SK-N-SH treated with all-trans-retinoic acid at 6 μM for 48 hours (cell line): ENCODE measurements around the gene IL36A.
A peak's percentile ranks its signal among the peaks of the same experiment; 100 is the strongest.

Experiments used
- ATAC-seq: fragments of 200-7000 bp; cut with Tn5 transposase; 3 replicates; pipeline ENCODE4 v1.9.1; 2020; ENCODE audit warnings: mild to moderate bottlenecking, moderate library complexity
- CSDC2 ChIP-seq: fragments of 250-450 bp; sonication (Bioruptor Pico); IDR thresholded peaks from 2 replicates; pipeline ENCODE4 v1.5.0; 2020; ENCODE audit warnings: mild to moderate bottlenecking, moderate library complexity
- ISL1 ChIP-seq: fragments of 250-450 bp; sonication (Bioruptor Pico); IDR thresholded peaks from 2 replicates; pipeline ENCODE4 v2.1.2; 2022; ENCODE audit warnings: mild to moderate bottlenecking, moderate library complexity
- OSR1 ChIP-seq: fragments of 250-450 bp; sonication (Bioruptor Pico); IDR thresholded peaks from 2 replicates; pipeline ENCODE4 v1.8.0; 2022; ENCODE audit warnings: moderate library complexity, mild to moderate bottlenecking, inconsistent platforms
- SNAI2 ChIP-seq: fragments of 250-450 bp; sonication (Bioruptor Pico); IDR thresholded peaks from 2 replicates; pipeline ENCODE4 v1.5.0; 2020; ENCODE audit warnings: mild to moderate bottlenecking, moderate library complexity
- TCF4 ChIP-seq: fragments of 250-450 bp; sonication (Bioruptor Pico); IDR thresholded peaks from 2 replicates; pipeline ENCODE4 v1.8.0; 2021; ENCODE audit warnings: mild to moderate bottlenecking, moderate library complexity, borderline replicate concordance
- TOX ChIP-seq: fragments of 250-450 bp; sonication (Bioruptor Pico); IDR thresholded peaks from 2 replicates; pipeline ENCODE4 v1.8.0; 2021; ENCODE audit warnings: mild to moderate bottlenecking, moderate library complexity, borderline replicate concordance
- ZFP3 ChIP-seq: fragments of 250-450 bp; sonication (Bioruptor Pico); IDR thresholded peaks from 2 replicates; pipeline ENCODE4 v1.5.0; 2020; ENCODE audit warnings: mild to moderate bottlenecking, moderate library complexity
- ZFP30 ChIP-seq: fragments of 450-650 bp; formaldehyde crosslinking; IDR thresholded peaks from 2 replicates; pipeline ENCODE4 v1.5.0; 2022; ENCODE audit warnings: mild to moderate bottlenecking, moderate library complexity
- ZNF565 ChIP-seq: fragments of 450-650 bp; formaldehyde crosslinking; conservative IDR thresholded peaks from 2 replicates; pipeline ENCODE4 v1.5.0; 2020; ENCODE audit warnings: low read depth, mild to moderate bottlenecking, moderate library complexity
- ZNF70 ChIP-seq: fragments of 450-650 bp; formaldehyde crosslinking; IDR thresholded peaks from 2 replicates; pipeline ENCODE4 v1.5.0; 2020; ENCODE audit warnings: mild to moderate bottlenecking, moderate library complexity
- ZNF8 ChIP-seq: fragments of 450-650 bp; formaldehyde crosslinking; IDR thresholded peaks from 2 replicates; pipeline ENCODE4 v1.5.0; 2020; ENCODE audit warnings: mild to moderate bottlenecking, moderate library complexity
- TF ChIP-seq, protein P1 (sequence below): fragments of 250-450 bp; sonication (Bioruptor Pico); IDR thresholded peaks from 2 replicates; pipeline ENCODE4 v1.5.0; 2020; ENCODE audit warnings: mild to moderate bottlenecking, moderate library complexity
- TF ChIP-seq, protein P2 (sequence below): fragments of 250-450 bp; sonication (Bioruptor Pico); IDR thresholded peaks from 2 replicates; pipeline ENCODE4 v1.5.1; 2020; ENCODE audit warnings: low read depth, mild to moderate bottlenecking, moderate library complexity
- TF ChIP-seq, protein P3 (sequence below): fragments of 250-450 bp; sonication (Bioruptor Pico); IDR thresholded peaks from 2 replicates; pipeline ENCODE4 v1.8.0; 2021; ENCODE audit warnings: low read depth, mild to moderate bottlenecking, moderate library complexity, borderline replicate concordance
- TF ChIP-seq, protein P4 (sequence below): fragments of 250-450 bp; sonication (Bioruptor Pico); IDR thresholded peaks from 2 replicates; pipeline ENCODE4 v1.5.1; 2021; ENCODE audit warnings: mild to moderate bottlenecking, moderate library complexity

Gene IL36A

DNA sequence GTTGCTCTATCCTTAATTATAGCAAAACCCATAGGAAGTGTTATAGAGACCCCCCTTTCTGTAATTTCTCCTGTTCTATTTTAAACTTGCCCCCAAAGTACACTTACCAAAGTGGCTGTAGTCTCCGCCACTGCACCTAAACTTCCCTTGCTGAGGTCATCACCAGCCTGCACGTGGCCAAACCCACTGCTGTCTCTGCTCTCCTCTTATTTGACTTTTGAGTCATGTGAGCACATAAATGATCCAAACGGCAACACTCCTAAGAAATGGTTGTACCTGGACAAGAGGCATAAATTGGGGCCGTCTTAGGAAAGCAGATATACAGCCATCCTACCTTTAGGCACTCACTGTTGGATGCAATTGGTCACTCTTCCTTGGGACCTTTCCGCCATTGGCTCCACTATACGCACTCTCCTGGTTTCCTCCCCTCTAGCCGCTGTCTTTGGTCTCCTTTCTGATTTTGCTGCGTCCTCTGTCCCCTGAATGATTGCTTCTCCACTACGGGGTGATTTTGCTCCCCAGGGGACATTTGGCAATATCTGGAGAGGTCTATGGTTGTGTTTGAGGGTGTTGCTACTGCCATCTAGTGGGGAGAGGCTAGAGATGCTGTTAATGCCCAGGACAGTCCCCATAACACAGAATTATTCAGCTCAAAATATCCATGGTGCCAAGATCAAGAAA, 46.7 kb upstream of the IL36A start:
- ATAC-seq, result peak; percentile 97

DNA sequence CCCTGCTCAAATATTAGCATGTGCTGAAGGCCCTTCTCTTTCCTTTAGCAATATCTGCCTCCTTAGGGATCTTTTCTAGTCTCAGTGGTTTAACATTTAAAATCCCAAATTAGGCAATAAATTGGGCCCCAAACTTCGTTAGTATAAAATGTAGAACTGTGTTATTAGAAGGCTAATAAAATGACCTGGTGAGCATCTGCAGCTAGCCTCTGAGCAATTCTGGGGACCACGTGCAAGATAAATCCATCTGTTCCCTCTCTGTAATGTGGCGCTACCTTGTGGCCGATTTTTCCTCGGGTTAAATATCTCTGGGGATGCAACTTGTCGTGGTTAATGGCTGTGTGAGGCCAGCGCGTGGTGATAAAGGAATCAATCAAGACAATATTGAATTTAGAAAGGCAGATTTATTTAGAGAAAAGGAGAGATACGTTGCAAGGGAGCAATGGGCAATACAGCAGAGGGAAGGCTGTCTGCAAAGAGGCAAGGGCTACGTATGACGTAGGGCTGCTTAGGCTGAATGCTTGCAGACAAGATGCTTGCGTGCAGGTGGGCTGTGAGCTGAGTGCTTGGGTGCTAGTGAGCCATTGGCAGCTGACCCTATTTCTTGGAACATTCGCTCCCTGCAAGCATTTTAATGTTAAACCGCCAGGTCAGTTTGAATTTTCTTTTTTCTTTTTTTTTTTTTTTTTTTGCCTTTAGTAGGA, 46.0 kb upstream of the IL36A start:
- TF ChIP-seq, protein P1, sequence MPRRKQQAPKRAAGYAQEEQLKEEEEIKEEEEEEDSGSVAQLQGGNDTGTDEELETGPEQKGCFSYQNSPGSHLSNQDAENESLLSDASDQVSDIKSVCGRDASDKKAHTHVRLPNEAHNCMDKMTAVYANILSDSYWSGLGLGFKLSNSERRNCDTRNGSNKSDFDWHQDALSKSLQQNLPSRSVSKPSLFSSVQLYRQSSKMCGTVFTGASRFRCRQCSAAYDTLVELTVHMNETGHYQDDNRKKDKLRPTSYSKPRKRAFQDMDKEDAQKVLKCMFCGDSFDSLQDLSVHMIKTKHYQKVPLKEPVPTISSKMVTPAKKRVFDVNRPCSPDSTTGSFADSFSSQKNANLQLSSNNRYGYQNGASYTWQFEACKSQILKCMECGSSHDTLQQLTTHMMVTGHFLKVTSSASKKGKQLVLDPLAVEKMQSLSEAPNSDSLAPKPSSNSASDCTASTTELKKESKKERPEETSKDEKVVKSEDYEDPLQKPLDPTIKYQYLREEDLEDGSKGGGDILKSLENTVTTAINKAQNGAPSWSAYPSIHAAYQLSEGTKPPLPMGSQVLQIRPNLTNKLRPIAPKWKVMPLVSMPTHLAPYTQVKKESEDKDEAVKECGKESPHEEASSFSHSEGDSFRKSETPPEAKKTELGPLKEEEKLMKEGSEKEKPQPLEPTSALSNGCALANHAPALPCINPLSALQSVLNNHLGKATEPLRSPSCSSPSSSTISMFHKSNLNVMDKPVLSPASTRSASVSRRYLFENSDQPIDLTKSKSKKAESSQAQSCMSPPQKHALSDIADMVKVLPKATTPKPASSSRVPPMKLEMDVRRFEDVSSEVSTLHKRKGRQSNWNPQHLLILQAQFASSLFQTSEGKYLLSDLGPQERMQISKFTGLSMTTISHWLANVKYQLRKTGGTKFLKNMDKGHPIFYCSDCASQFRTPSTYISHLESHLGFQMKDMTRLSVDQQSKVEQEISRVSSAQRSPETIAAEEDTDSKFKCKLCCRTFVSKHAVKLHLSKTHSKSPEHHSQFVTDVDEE, result no peak
- TF ChIP-seq ISL1 (CRISPR knock-in tag), result no peak
- no peak for TF ChIP-seq TOX (CRISPR knock-in tag)
- no peak for TF ChIP-seq SNAI2
- no peak for TF ChIP-seq CSDC2 (CRISPR knock-in tag)
- TF ChIP-seq, all 23 proteins: peak for 0
- peak; percentile 57 for ATAC-seq

More for the DNA sequence above, 46.7 kb upstream of the IL36A start:
- TF ChIP-seq ZFP3 (CRISPR knock-in tag), result no peak
- TF ChIP-seq, protein P1, result no peak
- no peak for TF ChIP-seq ZNF565 (CRISPR knock-in tag)
- TF ChIP-seq, protein P2, sequence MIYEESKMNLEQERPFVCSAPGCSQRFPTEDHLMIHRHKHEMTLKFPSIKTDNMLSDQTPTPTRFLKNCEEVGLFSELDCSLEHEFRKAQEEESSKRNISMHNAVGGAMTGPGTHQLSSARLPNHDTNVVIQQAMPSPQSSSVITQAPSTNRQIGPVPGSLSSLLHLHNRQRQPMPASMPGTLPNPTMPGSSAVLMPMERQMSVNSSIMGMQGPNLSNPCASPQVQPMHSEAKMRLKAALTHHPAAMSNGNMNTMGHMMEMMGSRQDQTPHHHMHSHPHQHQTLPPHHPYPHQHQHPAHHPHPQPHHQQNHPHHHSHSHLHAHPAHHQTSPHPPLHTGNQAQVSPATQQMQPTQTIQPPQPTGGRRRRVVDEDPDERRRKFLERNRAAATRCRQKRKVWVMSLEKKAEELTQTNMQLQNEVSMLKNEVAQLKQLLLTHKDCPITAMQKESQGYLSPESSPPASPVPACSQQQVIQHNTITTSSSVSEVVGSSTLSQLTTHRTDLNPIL (CRISPR knock-in tag), result no peak
- TF ChIP-seq ZNF70, result peak; percentile 46; the same call in 1 of the 2 replicates
- TF ChIP-seq TCF4 (CRISPR knock-in tag), result no peak

DNA sequence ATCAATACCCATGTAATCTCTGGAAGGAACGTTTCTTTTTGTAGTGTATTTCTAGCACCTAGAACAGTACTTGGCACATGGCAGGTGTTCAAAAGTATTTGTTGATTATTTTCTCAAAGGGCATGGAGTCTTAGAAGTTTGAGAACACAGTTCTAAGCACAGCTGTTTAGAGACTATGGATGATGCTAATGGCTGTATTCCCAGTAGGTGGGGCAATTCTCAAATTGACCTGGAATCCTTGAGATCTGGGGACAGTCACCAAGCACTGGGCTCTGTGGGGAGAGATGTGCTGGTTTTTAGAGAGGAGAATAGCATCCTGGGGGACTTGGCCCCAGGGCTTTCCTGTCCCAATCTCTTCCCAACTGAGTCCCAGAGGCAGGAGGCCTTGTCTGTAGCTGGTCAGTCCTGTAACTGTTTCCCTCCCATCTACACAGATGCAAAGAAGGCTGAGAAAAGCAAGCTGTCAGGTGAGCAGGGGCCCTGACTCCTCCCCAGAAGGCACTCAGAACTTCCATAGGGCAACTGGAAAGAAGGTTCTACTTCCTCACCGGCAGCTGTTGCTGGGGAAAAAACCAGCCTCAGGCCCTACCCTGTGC, 44.9 kb upstream of the IL36A start:
- TF ChIP-seq, protein P3, sequence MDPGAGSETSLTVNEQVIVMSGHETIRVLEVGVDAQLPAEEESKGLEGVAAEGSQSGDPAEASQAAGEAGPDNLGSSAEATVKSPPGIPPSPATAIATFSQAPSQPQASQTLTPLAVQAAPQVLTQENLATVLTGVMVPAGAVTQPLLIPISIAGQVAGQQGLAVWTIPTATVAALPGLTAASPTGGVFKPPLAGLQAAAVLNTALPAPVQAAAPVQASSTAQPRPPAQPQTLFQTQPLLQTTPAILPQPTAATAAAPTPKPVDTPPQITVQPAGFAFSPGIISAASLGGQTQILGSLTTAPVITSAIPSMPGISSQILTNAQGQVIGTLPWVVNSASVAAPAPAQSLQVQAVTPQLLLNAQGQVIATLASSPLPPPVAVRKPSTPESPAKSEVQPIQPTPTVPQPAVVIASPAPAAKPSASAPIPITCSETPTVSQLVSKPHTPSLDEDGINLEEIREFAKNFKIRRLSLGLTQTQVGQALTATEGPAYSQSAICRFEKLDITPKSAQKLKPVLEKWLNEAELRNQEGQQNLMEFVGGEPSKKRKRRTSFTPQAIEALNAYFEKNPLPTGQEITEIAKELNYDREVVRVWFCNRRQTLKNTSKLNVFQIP (CRISPR knock-in tag), result no peak
- TF ChIP-seq ZNF565 (CRISPR knock-in tag) (no peak), ZFP30 (CRISPR knock-in tag) (no peak), TOX (CRISPR knock-in tag) (no peak)
- ATAC-seq, result no peak

DNA sequence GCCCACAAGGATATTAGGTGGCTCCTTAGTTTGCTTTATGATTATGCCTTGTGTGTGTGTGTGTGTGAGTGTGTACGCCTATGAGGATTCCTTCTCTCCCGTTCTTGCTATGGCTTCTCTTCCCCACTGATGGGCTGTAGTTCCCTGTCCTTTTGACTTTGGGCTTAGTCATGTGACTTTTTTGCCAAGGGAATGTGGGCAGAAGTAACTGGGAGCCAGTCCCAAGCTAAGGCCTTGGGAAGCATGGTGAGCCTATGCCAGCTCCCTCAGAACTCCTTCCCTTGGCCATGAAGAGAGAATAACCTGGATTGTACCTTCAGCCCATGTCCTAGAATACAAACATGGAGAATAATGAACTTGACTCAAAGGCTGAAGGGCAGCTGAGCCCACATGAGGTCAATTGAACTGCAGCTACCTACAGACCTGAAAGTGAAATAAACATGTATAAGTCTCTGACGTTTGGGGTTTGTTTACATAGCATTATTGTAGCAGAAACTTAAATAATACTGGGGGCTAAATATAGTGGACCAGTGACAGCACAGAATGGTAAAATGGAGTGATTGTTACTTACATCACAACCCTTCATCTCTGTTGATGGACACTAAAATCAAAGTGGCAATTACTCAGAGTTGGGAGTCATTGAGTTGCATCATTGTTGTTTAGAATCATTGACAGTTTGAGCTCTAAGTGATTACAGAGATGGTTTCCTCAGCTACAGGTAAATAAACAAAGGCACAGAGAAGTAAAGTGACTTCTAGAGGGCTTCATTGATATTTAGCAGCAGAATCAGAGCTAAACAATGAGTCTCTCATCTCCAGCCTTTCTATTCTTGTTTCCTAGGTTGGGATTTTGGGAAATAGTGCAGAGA, 42.7 kb upstream of the IL36A start:
- TF ChIP-seq TOX (CRISPR knock-in tag), result no peak
- TF ChIP-seq, protein P4, sequence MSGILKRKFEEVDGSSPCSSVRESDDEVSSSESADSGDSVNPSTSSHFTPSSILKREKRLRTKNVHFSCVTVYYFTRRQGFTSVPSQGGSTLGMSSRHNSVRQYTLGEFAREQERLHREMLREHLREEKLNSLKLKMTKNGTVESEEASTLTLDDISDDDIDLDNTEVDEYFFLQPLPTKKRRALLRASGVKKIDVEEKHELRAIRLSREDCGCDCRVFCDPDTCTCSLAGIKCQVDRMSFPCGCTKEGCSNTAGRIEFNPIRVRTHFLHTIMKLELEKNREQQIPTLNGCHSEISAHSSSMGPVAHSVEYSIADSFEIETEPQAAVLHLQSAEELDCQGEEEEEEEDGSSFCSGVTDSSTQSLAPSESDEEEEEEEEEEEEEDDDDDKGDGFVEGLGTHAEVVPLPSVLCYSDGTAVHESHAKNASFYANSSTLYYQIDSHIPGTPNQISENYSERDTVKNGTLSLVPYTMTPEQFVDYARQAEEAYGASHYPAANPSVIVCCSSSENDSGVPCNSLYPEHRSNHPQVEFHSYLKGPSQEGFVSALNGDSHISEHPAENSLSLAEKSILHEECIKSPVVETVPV (CRISPR knock-in tag), result no peak
- TF ChIP-seq OSR1 (CRISPR knock-in tag), result no peak
- no peak for TF ChIP-seq ZNF8 (CRISPR knock-in tag)

More for the DNA sequence above, 42.7 kb upstream of the IL36A start:
- ATAC-seq, result no peak
